Measurements from ENCODE around the gene CATSPERZ. TPM values are rescaled to one million over a fixed set of nuclear protein-coding genes. Genes with fewer than 3 reads are reported as not detected.

Gene CATSPERZ
- total and polyA plus RNA-seq, 2 donors (not counting 3 experiments of a cell fraction or from before 2014, with no cell fraction given): 0.11 TPM; not detected in 1

- Histone ChIP-seq H3K27me3 (ENCODE audit: control insufficient read depth in 2 of 2, insufficient read depth in 2 of 2, low read length in 2 of 2) (no peaks in the 10 kb centered on the region), H3K79me2 (ENCODE audit: control insufficient read depth, insufficient read depth, low read length) (no peaks in the 10 kb centered on the region), H3K9me1 (replicated peaks; ENCODE audit: control insufficient read depth, extremely low read depth, insufficient read depth, low read length) (no peaks in the 10 kb centered on the region), H4K20me1 (replicated peaks; ENCODE audit: control insufficient read depth, extremely low read depth, insufficient read depth, low read length) (no peaks in the 10 kb centered on the region), H3K27ac (ENCODE audit: insufficient read depth, low read depth, low read length) (no peak overlapping the region), H3K9me3 (replicated peaks; ENCODE audit: control insufficient read depth, insufficient read depth, low read length) (no peaks in the 10 kb centered on the region), H3K9ac (replicated peaks; ENCODE audit: extremely low read depth, insufficient read depth, low read length) (no peak overlapping the region), H3K4me2 (ENCODE audit: insufficient read depth, low read length) (no peak overlapping the region), H3K4me1 (ENCODE audit: control insufficient read depth, extremely low read depth, insufficient read depth, low read length) (no peaks in the 10 kb centered on the region), H2AFZ (ENCODE audit: low read depth, low read length) (no peak overlapping the region), H3K4me3 (replicated peaks in 1 of 3; ENCODE audit: insufficient read depth in 1 of 3, low read depth in 1 of 3, low read length in 3 of 3) (no peak overlapping the region), H3K36me3 (ENCODE audit: control insufficient read depth in 2 of 2, extremely low read depth in 1 of 2, insufficient read depth in 2 of 2, low read length in 2 of 2) (no peaks in the 10 kb centered on the region)
- BruUV-seq (replicated peaks): no TSS peak
- no peak for TF ChIP-seq FOS (IDR thresholded peaks at IDR 0.05; ENCODE audit: borderline replicate concordance, insufficient read depth, low read length)
- no peak for TF ChIP-seq EZH2 (IDR thresholded peaks at IDR 0.05; ENCODE audit: borderline replicate concordance, low read depth, low read length, severe bottlenecking)
- no peak for TF ChIP-seq MYC (IDR thresholded peaks at IDR 0.05; ENCODE audit: low read depth, low read length)
- no peak for TF ChIP-seq CTCF (IDR thresholded peaks at IDR 0.05; ENCODE audit: extremely low read depth in 1 of 2, insufficient read depth in 1 of 2, low read depth in 1 of 2, low read length in 2 of 2)
- no peak for TF ChIP-seq GATA2 (IDR thresholded peaks at IDR 0.05; ENCODE audit: insufficient read depth, insufficient read length, low read depth, low read length)
- TF ChIP-seq POLR2AphosphoS5 (IDR thresholded peaks at IDR 0.05; ENCODE audit: insufficient read depth, low read depth, low read length): no peak
- no peak for TF ChIP-seq JUN (IDR thresholded peaks at IDR 0.05; ENCODE audit: borderline replicate concordance, insufficient read depth, insufficient read length, low read depth)
- TF ChIP-seq POLR2A (IDR thresholded peaks at IDR 0.05; ENCODE audit: low read depth, low read length): no peak
- TF ChIP-seq, protein P1, sequence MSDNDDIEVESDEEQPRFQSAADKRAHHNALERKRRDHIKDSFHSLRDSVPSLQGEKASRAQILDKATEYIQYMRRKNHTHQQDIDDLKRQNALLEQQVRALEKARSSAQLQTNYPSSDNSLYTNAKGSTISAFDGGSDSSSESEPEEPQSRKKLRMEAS (IDR thresholded peaks at IDR 0.05; ENCODE audit: insufficient read depth, insufficient read length): no peak
- dilution Hi-C loops (cut with MboI; ENCODE audit: extremely low pct_ligation_motif_present, low sequenced_read_pairs): no loop called here
- CTCF ChIA-PET: interaction anchor here (0.6 kb wide), 1 partner anchor 38 kb away, joined by 4 read pairs; no protein-coding TSS in a partner anchor
- no peak for FAIRE-seq
- POLR2A ChIA-PET: interaction anchor here (0.7 kb wide), 1 partner anchor 479 kb away, joined by 5 read pairs; no protein-coding TSS in a partner anchor
- no peak for DNase-seq (ENCODE audit: low read depth, low spot score)
- intact Hi-C loops (cut with micrococcal nuclease): no loop called here
Measured at GRCh38 chr11:64338716-64339115, 38.6 kb downstream of the CATSPERZ start.

All from endothelial cell of umbilical vein (primary cell).